Measurements from ENCODE around the gene LAMB1. TPM values are rescaled to one million over a fixed set of nuclear protein-coding genes. Genes with fewer than 3 reads are reported as not detected.
"Not testable (repeated sequence)": the region's sequence is repeated elsewhere in the genome, so short reads cannot be mapped to it uniquely, and the experiment has no call there.

Gene LAMB1
- polyA plus RNA-seq, 1 experiment = 266 TPM

DNA sequence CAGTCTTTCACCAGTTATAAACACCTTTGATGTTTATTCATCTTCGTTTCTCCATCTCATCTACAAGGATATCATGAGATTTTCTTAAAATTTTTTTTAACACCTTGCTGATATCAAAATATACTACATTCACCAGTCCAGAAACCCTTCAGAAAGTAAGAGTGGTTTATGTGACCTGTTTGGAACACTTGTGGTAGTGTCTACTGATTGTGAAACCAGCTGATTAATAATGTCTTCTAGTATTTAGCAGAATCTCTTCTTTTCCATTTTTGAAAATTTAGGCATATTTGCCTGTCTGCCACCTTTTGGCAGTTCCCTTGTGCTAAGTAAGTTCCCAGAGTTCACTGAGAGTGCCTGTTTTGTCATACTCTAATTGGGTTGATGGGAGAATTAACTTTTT is 93.5 kb downstream of the LAMB1 start:
- POLR2A ChIA-PET = no interaction called here
- no peaks in the 10 kb centered on the region for H3K9me3 ChIP-seq (ENCODE audit: control insufficient read depth, insufficient read depth, low read length)
- DNase-seq (ENCODE audit: low read depth, low spot score) = no peak
- CTCF ChIA-PET = no interaction called here
- no peak overlapping the region for H3K27ac ChIP-seq (ENCODE audit: low read depth, low read length)
- no peaks in the 10 kb centered on the region for H3K27me3 ChIP-seq (ENCODE audit: control insufficient read depth, insufficient read depth, low read length)
- TF ChIP-seq, protein P1, sequence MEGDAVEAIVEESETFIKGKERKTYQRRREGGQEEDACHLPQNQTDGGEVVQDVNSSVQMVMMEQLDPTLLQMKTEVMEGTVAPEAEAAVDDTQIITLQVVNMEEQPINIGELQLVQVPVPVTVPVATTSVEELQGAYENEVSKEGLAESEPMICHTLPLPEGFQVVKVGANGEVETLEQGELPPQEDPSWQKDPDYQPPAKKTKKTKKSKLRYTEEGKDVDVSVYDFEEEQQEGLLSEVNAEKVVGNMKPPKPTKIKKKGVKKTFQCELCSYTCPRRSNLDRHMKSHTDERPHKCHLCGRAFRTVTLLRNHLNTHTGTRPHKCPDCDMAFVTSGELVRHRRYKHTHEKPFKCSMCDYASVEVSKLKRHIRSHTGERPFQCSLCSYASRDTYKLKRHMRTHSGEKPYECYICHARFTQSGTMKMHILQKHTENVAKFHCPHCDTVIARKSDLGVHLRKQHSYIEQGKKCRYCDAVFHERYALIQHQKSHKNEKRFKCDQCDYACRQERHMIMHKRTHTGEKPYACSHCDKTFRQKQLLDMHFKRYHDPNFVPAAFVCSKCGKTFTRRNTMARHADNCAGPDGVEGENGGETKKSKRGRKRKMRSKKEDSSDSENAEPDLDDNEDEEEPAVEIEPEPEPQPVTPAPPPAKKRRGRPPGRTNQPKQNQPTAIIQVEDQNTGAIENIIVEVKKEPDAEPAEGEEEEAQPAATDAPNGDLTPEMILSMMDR (IDR thresholded peaks at IDR 0.05; ENCODE audit: low read depth, low read length) = no peak
- no peak overlapping the region for H3K4me3 ChIP-seq (ENCODE audit: low read depth, low read length)

DNA sequence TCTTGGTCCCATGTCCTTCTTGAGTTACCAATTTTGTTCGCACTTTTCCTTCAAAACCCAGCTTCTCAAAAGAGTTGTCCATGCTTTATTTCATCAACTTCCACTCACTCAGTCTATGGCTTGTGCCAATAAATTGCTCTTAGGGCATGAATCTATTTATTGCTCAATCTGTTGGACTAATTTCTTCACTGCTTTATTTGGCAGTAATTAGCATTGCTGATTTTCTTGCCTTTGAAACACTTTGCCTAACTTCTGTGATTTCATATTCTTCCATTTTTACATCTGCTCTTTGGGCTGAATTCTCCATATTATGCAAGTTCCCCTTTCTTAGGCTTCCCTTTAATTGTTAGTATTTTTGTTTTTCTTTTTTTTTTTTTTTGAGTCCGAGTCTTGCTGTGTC is 95.2 kb downstream of the LAMB1 start:
- CTCF ChIA-PET = no interaction called here
- H3K4me3 ChIP-seq (ENCODE audit: low read depth, low read length) = no peak overlapping the region
- TF ChIP-seq, protein P1 (IDR thresholded peaks at IDR 0.05; ENCODE audit: low read depth, low read length) = no peak
- H3K27me3 ChIP-seq (ENCODE audit: control insufficient read depth, insufficient read depth, low read length) = no peaks in the 10 kb centered on the region
- POLR2A ChIA-PET = no interaction called here
- H3K27ac ChIP-seq (ENCODE audit: low read depth, low read length) = no peak overlapping the region
- DNase-seq (ENCODE audit: low read depth, low spot score) = no peak
- H3K9me3 ChIP-seq (ENCODE audit: control insufficient read depth, insufficient read depth, low read length) = no peaks in the 10 kb centered on the region

DNA sequence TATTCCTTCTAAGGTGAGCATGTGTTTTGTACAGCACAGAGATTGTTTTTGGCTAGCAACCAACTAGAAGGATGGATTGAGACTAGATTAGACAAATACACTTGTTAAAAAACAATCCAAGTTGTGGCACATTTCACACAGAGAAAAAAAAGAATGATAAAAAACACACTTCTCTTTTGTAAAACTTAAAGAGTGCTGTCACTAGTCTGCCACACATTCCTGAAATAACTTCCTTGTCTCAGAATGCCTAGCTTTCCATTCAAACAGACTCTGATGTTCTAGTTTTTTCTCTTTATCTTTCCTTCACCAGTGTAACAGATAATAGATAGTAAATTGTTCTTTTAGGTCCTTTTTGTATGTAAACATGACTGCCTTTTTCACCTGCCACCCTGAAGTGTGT is 100.6 kb downstream of the LAMB1 start:
- DNase-seq (ENCODE audit: low read depth, low spot score) = no peak
- Histone ChIP-seq H3K4me3 (ENCODE audit: low read depth, low read length) (no peak overlapping the region), H3K27me3 (ENCODE audit: control insufficient read depth, insufficient read depth, low read length) (no peaks in the 10 kb centered on the region), H3K27ac (ENCODE audit: low read depth, low read length) (no peak overlapping the region), H3K9me3 (ENCODE audit: control insufficient read depth, insufficient read depth, low read length) (no peaks in the 10 kb centered on the region)
- TF ChIP-seq, protein P1 (IDR thresholded peaks at IDR 0.05; ENCODE audit: low read depth, low read length) = no peak
- POLR2A ChIA-PET = no interaction called here
- CTCF ChIA-PET = no interaction called here

DNA sequence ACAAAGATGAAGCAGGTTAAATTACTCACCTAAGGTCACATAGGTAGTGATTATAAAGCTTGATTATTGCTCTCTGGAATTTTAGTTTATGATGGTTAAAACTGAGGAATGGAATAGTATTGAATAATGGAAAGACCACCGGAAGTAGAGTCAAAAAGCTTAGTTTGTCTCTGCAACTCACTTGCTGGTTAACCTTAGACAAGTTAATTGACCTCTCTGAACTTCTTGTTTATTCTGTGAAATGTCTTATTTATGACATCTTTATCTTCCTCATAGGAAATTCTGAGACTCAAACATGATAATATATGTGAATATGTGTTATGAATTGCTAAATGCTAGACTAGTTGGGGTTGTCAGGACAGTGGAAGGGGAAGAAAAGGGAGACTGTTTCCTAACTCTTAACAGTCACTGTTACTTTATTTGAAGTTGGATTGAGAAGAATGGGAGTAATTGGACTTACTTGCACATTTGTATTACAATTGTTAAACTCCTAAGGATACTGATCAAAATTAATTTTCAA is 102.4 kb downstream of the LAMB1 start:
- TF ChIP-seq, protein P1 (IDR thresholded peaks at IDR 0.05; ENCODE audit: low read depth, low read length) = no peak
- H3K27ac ChIP-seq (ENCODE audit: low read depth, low read length) = no peak overlapping the region
- ChIA-PET POLR2A (no interaction called here), CTCF (interaction anchor here (1.0 kb wide), 1 partner anchor 21 kb away, joined by 4 read pairs; no protein-coding TSS in a partner anchor)
- no peak overlapping the region for H3K4me3 ChIP-seq (ENCODE audit: low read depth, low read length)
- no peaks in the 10 kb centered on the region for H3K27me3 ChIP-seq (ENCODE audit: control insufficient read depth, insufficient read depth, low read length)
- no peak for DNase-seq (ENCODE audit: low read depth, low spot score)
- H3K9me3 ChIP-seq (ENCODE audit: control insufficient read depth, insufficient read depth, low read length) = no peaks in the 10 kb centered on the region

DNA sequence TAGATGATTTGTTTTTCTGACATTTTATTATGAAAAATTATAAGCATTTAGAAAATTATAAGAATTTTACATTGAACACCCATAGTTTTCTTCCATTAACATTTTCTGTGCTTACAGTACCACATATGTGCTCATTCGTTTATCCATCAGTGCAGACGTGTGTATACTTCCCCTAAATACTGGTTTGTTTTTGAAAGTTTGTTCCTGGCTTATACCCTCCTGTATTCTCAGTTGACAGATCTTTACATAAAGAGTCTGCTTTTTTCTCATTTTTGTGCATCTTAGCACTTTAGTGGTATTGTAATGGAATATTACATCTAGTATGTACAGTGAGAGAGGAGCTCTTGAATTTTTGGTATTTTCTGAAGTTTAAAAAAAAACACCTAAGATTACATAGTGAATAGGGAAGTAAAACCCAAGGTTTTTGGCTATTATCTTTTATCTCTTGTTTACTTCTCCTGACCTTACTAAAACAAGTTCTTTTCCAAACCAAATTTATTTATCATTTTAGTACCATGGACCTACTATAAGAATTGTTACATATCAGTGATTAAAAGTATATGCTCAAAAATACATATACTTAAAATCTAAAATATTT is 103.9 kb downstream of the LAMB1 start:
- CTCF ChIA-PET = no interaction called here
- TF ChIP-seq, protein P1 (IDR thresholded peaks at IDR 0.05; ENCODE audit: low read depth, low read length) = no peak
- no peak for DNase-seq (ENCODE audit: low read depth, low spot score)

DNA sequence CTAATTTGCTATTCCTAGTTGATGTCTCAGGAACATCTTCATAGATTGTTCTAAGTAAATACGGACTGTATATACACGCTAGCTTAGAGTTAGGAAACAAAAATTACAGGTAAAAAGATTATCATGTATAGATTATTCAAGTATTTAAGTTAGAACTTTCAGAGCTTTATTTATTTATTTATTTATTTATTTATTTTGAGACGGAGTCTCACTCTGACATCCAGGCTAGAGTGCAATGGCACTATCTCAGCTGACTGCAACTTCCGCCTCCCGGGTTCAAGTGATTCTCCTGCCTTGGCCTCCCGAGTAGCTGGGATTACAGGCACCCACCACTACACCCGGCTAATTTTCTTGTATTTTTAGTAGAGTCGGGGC is 110.6 kb downstream of the LAMB1 start:
- H3K27ac ChIP-seq (ENCODE audit: low read depth, low read length); DNase-seq (ENCODE audit: low read depth, low spot score); H3K9me3 ChIP-seq (ENCODE audit: control insufficient read depth, insufficient read depth, low read length); H3K27me3 ChIP-seq (ENCODE audit: control insufficient read depth, insufficient read depth, low read length); POLR2A ChIA-PET: not testable (repeated sequence)
- H3K4me3 ChIP-seq (ENCODE audit: low read depth, low read length) = peak overlapping the region; percentile 90
- CTCF ChIA-PET = interaction anchor here (2.2 kb wide), 1 partner anchor 13 kb away, joined by 7 read pairs; no protein-coding TSS in a partner anchor

More for the DNA sequence above, 103.9 kb downstream of the LAMB1 start:
- Histone ChIP-seq H3K4me3 (ENCODE audit: low read depth, low read length) (no peak overlapping the region), H3K27me3 (ENCODE audit: control insufficient read depth, insufficient read depth, low read length) (no peaks in the 10 kb centered on the region), H3K27ac (ENCODE audit: low read depth, low read length) (no peak overlapping the region), H3K9me3 (ENCODE audit: control insufficient read depth, insufficient read depth, low read length) (no peaks in the 10 kb centered on the region)
- POLR2A ChIA-PET = no interaction called here

Measured in AG04450 (cell line).